PFSK-1 (cell line): ENCODE data around the gene LIMK2.

Source experiments
- FOXP2 ChIP-seq: optimal IDR thresholded peaks from 2 replicates; pipeline ENCODE3; 2011; ENCODE audit warnings: borderline replicate concordance, control low read depth, inconsistent platforms; ENCODE audit not compliant: insufficient read depth; ENCODE audit errors: extremely low read length, extremely low read depth
- POLR2AphosphoS5 ChIP-seq: IDR thresholded peaks from 2 replicates; pipeline ENCODE4 v1.6.1; 2012; ENCODE audit warnings: low read depth, mild to moderate bottlenecking, control low read depth, low read length, moderate library complexity
- SIN3A ChIP-seq: IDR thresholded peaks from 2 replicates; pipeline ENCODE4 v1.6.1; 2012; ENCODE audit warnings: mild to moderate bottlenecking, low read length, moderate library complexity, borderline replicate concordance; ENCODE audit not compliant: insufficient read depth
- TAF1 ChIP-seq: IDR thresholded peaks from 2 replicates; pipeline ENCODE4 v1.6.1; 2012; ENCODE audit warnings: low read length, control low read depth, borderline replicate concordance; ENCODE audit not compliant: insufficient read depth
- TF ChIP-seq, protein P1 (sequence below), 2 experiments: IDR thresholded peaks; 2 replicates each; pipeline versions ENCODE4 v1.6.1 to v1.8.0; 2011 to 2012; ENCODE audit warnings: low read depth in 2 of 2, low read length in 2 of 2, control low read depth in 1 of 2, inconsistent platforms in 1 of 2, mild to moderate bottlenecking in 1 of 2, moderate library complexity in 1 of 2; ENCODE audit not compliant: insufficient read depth in 1 of 2

LIMK2 gene

DNA sequence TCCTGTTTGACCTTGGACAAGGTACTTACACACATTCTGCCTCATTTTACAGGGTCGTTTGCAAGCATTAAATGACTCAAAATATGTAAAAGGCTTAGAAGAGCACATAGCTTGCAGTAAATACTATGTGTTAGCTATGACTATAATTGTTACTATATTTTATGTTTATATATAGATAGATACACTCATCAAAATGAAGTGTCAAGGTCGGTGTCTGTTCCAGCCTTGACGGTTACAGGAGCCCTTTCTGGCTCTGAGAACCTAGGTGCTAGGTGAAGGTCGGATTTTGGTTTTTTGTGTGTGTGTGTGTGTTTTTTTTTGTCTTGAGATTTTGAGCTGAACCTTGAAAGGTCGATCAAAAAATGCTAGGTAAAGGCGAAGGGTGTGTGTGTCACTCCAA is 24.5 kb upstream of the LIMK2 start:
- TF ChIP-seq SIN3A, result no peak
- no peak for TF ChIP-seq FOXP2
- no peak for TF ChIP-seq POLR2AphosphoS5
- TF ChIP-seq, protein P1, sequence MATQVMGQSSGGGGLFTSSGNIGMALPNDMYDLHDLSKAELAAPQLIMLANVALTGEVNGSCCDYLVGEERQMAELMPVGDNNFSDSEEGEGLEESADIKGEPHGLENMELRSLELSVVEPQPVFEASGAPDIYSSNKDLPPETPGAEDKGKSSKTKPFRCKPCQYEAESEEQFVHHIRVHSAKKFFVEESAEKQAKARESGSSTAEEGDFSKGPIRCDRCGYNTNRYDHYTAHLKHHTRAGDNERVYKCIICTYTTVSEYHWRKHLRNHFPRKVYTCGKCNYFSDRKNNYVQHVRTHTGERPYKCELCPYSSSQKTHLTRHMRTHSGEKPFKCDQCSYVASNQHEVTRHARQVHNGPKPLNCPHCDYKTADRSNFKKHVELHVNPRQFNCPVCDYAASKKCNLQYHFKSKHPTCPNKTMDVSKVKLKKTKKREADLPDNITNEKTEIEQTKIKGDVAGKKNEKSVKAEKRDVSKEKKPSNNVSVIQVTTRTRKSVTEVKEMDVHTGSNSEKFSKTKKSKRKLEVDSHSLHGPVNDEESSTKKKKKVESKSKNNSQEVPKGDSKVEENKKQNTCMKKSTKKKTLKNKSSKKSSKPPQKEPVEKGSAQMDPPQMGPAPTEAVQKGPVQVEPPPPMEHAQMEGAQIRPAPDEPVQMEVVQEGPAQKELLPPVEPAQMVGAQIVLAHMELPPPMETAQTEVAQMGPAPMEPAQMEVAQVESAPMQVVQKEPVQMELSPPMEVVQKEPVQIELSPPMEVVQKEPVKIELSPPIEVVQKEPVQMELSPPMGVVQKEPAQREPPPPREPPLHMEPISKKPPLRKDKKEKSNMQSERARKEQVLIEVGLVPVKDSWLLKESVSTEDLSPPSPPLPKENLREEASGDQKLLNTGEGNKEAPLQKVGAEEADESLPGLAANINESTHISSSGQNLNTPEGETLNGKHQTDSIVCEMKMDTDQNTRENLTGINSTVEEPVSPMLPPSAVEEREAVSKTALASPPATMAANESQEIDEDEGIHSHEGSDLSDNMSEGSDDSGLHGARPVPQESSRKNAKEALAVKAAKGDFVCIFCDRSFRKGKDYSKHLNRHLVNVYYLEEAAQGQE (IDR thresholded peaks at IDR 0.05; ENCODE audit: insufficient read depth in 1 of 2, low read depth in 2 of 2, low read length in 2 of 2), result no peak
- TF ChIP-seq TAF1, result no peak

DNA sequence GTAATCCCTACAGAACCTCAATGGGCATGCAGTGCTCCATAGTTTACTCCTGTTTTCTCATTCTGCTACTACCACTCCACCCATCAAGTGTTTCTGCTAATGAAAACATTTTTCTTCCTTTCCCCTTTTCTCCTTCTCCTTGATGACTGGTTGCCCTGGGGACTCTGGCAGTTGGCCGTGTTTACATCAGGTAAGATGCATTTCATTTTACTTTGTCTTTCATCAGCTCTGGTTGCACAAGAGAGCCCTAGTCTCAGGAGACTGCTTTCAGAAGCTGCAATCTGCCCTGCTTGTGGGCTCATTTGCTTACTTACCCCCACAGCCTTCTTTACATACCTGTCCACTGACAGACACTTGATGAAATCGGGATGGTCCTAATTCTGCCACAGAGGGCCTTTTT is 19.6 kb upstream of the LIMK2 start:
- TF ChIP-seq TAF1, result no peak
- TF ChIP-seq POLR2AphosphoS5, result no peak
- TF ChIP-seq SIN3A, result no peak
- TF ChIP-seq, protein P1 (IDR thresholded peaks at IDR 0.05; ENCODE audit: insufficient read depth in 1 of 2, low read depth in 2 of 2, low read length in 2 of 2), result no peak
- no peak for TF ChIP-seq FOXP2

GRCh38 chr22:31193092-31193491 is 19.0 kb upstream of the LIMK2 start:
- TF ChIP-seq FOXP2, result no peak
- TF ChIP-seq SIN3A, result no peak
- TF ChIP-seq, protein P1 (IDR thresholded peaks at IDR 0.05; ENCODE audit: insufficient read depth in 1 of 2, low read depth in 2 of 2, low read length in 2 of 2), result no peak
- no peak for TF ChIP-seq TAF1
- TF ChIP-seq POLR2AphosphoS5, result no peak

DNA sequence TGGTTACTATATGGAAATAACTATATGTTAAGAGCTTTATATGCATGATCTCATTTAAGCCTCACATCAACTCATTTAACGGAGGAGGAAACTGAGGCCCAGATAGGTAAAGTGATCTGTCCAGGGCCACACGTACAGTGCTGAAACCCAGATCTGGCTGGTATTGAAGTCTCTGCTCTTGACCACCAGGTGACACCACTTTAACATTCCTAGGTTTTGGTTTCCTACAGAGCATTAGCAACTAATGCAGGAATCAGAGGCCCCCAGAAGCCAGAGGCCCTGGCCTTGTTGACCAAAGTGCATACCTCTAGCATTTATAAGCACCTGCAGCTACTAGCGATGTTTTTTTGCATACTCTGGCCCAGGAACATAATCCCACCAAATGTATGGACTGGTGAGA is 12.9 kb upstream of the LIMK2 start:
- no peak for TF ChIP-seq FOXP2
- TF ChIP-seq, protein P1 (IDR thresholded peaks at IDR 0.05; ENCODE audit: insufficient read depth in 1 of 2, low read depth in 2 of 2, low read length in 2 of 2), result no peak
- no peak for TF ChIP-seq SIN3A
- no peak for TF ChIP-seq TAF1
- no peak for TF ChIP-seq POLR2AphosphoS5
